H9 (cell line): ENCODE data around the gene PEPD. TPM values are rescaled to one million over a fixed set of nuclear protein-coding genes. Genes with fewer than 3 reads are reported as not detected.

ENCODE experiments used
- DNase-seq: peaks from one replicate; pipeline ENCODE4 v3.0.0-alpha.2; 2017
- H2AFZ ChIP-seq: one replicate; pipeline ENCODE4 v1.6.1; 2013; ENCODE audit warnings: mild to moderate bottlenecking, low read length, control low read depth, moderate library complexity
- H2AK5ac ChIP-seq: 2 replicates; pipeline ENCODE4 v1.6.1; 2013; ENCODE audit warnings: low read length, control low read depth, mixed read lengths; ENCODE audit not compliant: insufficient read length
- H2BK120ac ChIP-seq: one replicate; pipeline ENCODE4 v1.6.1; 2013; ENCODE audit warnings: low read depth, mild to moderate bottlenecking, low read length, control low read depth, inconsistent platforms; ENCODE audit not compliant: poor library complexity, severe bottlenecking
- H2BK12ac ChIP-seq: 2 replicates; pipeline ENCODE4 v1.6.1; 2013; ENCODE audit warnings: low read length, control low read depth, mixed read lengths, low read depth; ENCODE audit not compliant: insufficient read length
- H2BK15ac ChIP-seq: 2 replicates; pipeline ENCODE4 v1.6.1; 2013; ENCODE audit warnings: low read depth, low read length, control low read depth
- H2BK20ac ChIP-seq: one replicate; pipeline ENCODE4 v1.6.1; 2013; ENCODE audit warnings: low read depth, mild to moderate bottlenecking, low read length, control low read depth, inconsistent platforms; ENCODE audit not compliant: poor library complexity, severe bottlenecking
- H2BK5ac ChIP-seq: 2 replicates; pipeline ENCODE4 v1.6.1; 2013; ENCODE audit warnings: low read length, control low read depth, mixed read lengths; ENCODE audit not compliant: insufficient read length
- H3K14ac ChIP-seq: 2 replicates; pipeline ENCODE4 v1.6.1; 2013; ENCODE audit warnings: low read length, control low read depth; ENCODE audit not compliant: insufficient read depth
- H3K18ac ChIP-seq: 2 replicates; pipeline ENCODE4 v1.6.1; 2013; ENCODE audit warnings: low read depth, mild to moderate bottlenecking, mixed read lengths, low read length, control low read depth; ENCODE audit not compliant: insufficient read length
- H3K23ac ChIP-seq: 2 replicates; pipeline ENCODE4 v1.6.1; 2013; ENCODE audit warnings: low read length, control low read depth, mixed read lengths, low read depth; ENCODE audit not compliant: insufficient read length
- H3K23me2 ChIP-seq: 2 replicates; pipeline ENCODE4 v1.6.1; 2013; ENCODE audit warnings: low read depth, mild to moderate bottlenecking, mixed read lengths, low read length, control low read depth; ENCODE audit not compliant: insufficient read length, poor library complexity, severe bottlenecking
- H3K27ac ChIP-seq: 2 replicates; pipeline ENCODE4 v1.5.1; 2013; ENCODE audit warnings: low read length, control low read depth, mixed read lengths, low read depth; ENCODE audit not compliant: insufficient read length
- H3K27me3 ChIP-seq: 2 replicates; pipeline ENCODE4 v1.6.1; 2013; ENCODE audit warnings: low read length, control low read depth, inconsistent platforms; ENCODE audit not compliant: insufficient read depth
- H3K4ac ChIP-seq: 2 replicates; pipeline ENCODE4 v1.6.1; 2013; ENCODE audit warnings: low read depth, mild to moderate bottlenecking, control low read depth, inconsistent platforms, low read length, moderate library complexity
- H3K4me1 ChIP-seq: 2 replicates; pipeline ENCODE4 v1.6.1; 2013; ENCODE audit warnings: low read length, control low read depth, inconsistent platforms; ENCODE audit not compliant: insufficient read depth
- H3K4me2 ChIP-seq: 2 replicates; pipeline ENCODE4 v1.6.1; 2013; ENCODE audit warnings: low read length, control low read depth, mixed read lengths; ENCODE audit not compliant: insufficient read length, insufficient read depth
- H3K56ac ChIP-seq: 2 replicates; pipeline ENCODE4 v1.6.1; 2013; ENCODE audit warnings: low read depth, mild to moderate bottlenecking, mixed read lengths, low read length, control low read depth; ENCODE audit not compliant: insufficient read length
- H3K79me1 ChIP-seq: 2 replicates; pipeline ENCODE4 v1.6.1; 2013; ENCODE audit warnings: low read depth, mild to moderate bottlenecking, moderate library complexity, low read length, control low read depth, inconsistent platforms; ENCODE audit not compliant: insufficient read depth, poor library complexity, severe bottlenecking
- H3K79me2 ChIP-seq: 2 replicates; pipeline ENCODE4 v1.6.1; 2013; ENCODE audit warnings: low read length, control low read depth, inconsistent platforms; ENCODE audit not compliant: insufficient read depth
- H3K9ac ChIP-seq: 2 replicates; pipeline ENCODE4 v1.6.1; 2013; ENCODE audit warnings: low read length, control low read depth, mixed read lengths; ENCODE audit not compliant: insufficient read length; ENCODE audit errors: extremely low read depth
- H3K9me3 ChIP-seq: one replicate; pipeline ENCODE4 v1.6.1; 2013; ENCODE audit warnings: low read depth, low read length, inconsistent platforms; ENCODE audit not compliant: control insufficient read depth
- H3T11ph ChIP-seq: one replicate; pipeline ENCODE4 v1.6.1; 2013; ENCODE audit warnings: mild to moderate bottlenecking, low read length, control low read depth, inconsistent platforms
- H4K20me1 ChIP-seq: one replicate; pipeline ENCODE4 v1.6.1; 2013; ENCODE audit not compliant: control insufficient read depth, insufficient read length, insufficient read depth
- H4K5ac ChIP-seq: 2 replicates; pipeline ENCODE4 v1.6.1; 2013; ENCODE audit warnings: low read depth, mild to moderate bottlenecking, mixed read lengths, low read length, control low read depth; ENCODE audit not compliant: insufficient read length
- H4K8ac ChIP-seq: replicated peaks from 2 replicates; pipeline ENCODE4 v1.6.1; 2013; ENCODE audit warnings: low read length, control low read depth, mixed read lengths, low read depth; ENCODE audit not compliant: insufficient read length
- H4K91ac ChIP-seq: 2 replicates; pipeline ENCODE4 v1.6.1; 2013; ENCODE audit warnings: low read depth, mild to moderate bottlenecking, moderate library complexity, mixed read lengths, low read length, control low read depth; ENCODE audit not compliant: insufficient read length
- H3K27ac Mint-ChIP-seq, 3 experiments: 2 replicates in 2 of 3; 3 replicates in 1 of 3; pipeline ENCODE4 v1.8.0; 2020 to 2021; ENCODE audit warnings: mixed read lengths in 3 of 3, mild to moderate bottlenecking in 1 of 3, moderate library complexity in 1 of 3
- H3K27me3 Mint-ChIP-seq: 2 replicates; pipeline ENCODE4 v1.8.0; 2021; ENCODE audit warnings: low read depth, mild to moderate bottlenecking, moderate library complexity, mixed read lengths
- H3K36me3 Mint-ChIP-seq, 3 experiments: 2 replicates in 2 of 3; 3 replicates in 1 of 3; pipeline ENCODE4 v1.8.0; 2020 to 2021; ENCODE audit warnings: low read depth in 3 of 3, mixed read lengths in 3 of 3; ENCODE audit not compliant: insufficient read depth in 1 of 3
- H3K4me1 Mint-ChIP-seq, 2 experiments: 2 replicates each; pipeline ENCODE4 v1.8.0; 2020; ENCODE audit warnings: mixed read lengths in 2 of 2
- H3K4me3 Mint-ChIP-seq, 2 experiments: 2 replicates in 1 of 2; 3 replicates in 1 of 2; pipeline ENCODE4 v1.8.0; 2020 to 2021; ENCODE audit warnings: mild to moderate bottlenecking in 2 of 2, mixed read lengths in 2 of 2, moderate library complexity in 1 of 2
- H3K9me3 Mint-ChIP-seq, 2 experiments: 2 replicates in 1 of 2; 3 replicates in 1 of 2; pipeline ENCODE4 v1.8.0; 2020; ENCODE audit warnings: mild to moderate bottlenecking in 2 of 2, mixed read lengths in 2 of 2, moderate library complexity in 1 of 2
- WGBS: extraction: QIAGEN DNeasy Blood & Tissue Kit; methylation state at CpG from one replicate; pipeline ENCODE4 v1.1.7; 2013; ENCODE audit warnings: missing lambda C conversion rate, low lambda C conversion rate, mixed read lengths; ENCODE audit not compliant: insufficient read length; ENCODE audit errors: extremely low coverage; 5-methylcytosine and 5-hydroxymethylcytosine counted together
- total RNA-seq: library from RNA; stranded (reverse); gene quantifications from 2 replicates; pipeline ENCODE4 v1.2.1, GENCODE V29; 2021
- TF ChIP-seq, protein P1 (sequence below): fragments of 200-600 bp; sonication (generic); conservative IDR thresholded peaks from 3 replicates; pipeline ENCODE4 v1.8.0; 2021; ENCODE audit warnings: antibody characterized with exemption, mild to moderate bottlenecking

The PEPD gene
- total RNA-seq, 1 experiment from 2014 or later = 52.8 TPM

GRCh38 chr19:33499671-33500506 lies 21.7 kb downstream of the PEPD start:
- Histone ChIP-seq H4K20me1 (no peaks in the 10 kb centered on the region), H3K4ac (no peak overlapping the region), H2AFZ (no peak overlapping the region), H4K8ac (no peak overlapping the region), H4K91ac (no peak overlapping the region), H2BK12ac (no peak overlapping the region), H3K9me3 (no peaks in the 10 kb centered on the region), H3K27ac (no peak overlapping the region), H3K4me2 (no peak overlapping the region), H2AK5ac (no peak overlapping the region), H3K79me2 (no peaks in the 10 kb centered on the region), H2BK20ac (no peak overlapping the region), H4K5ac (no peak overlapping the region), H3K14ac (no peak overlapping the region), H2BK5ac (no peak overlapping the region), H3T11ph (no peak overlapping the region), H2BK15ac (no peak overlapping the region), H3K9ac (no peak overlapping the region), H3K23ac (no peak overlapping the region), H3K56ac (no peak overlapping the region), H2BK120ac (no peak overlapping the region), H3K79me1 (no peaks in the 10 kb centered on the region), H3K27me3 (no peaks in the 10 kb centered on the region), H3K18ac (no peak overlapping the region), H3K23me2 (no peaks in the 10 kb centered on the region), H3K4me1 (no peaks in the 10 kb centered on the region)
- Mint-ChIP-seq H3K36me3 (peaks cover 0 to 10% (median 4%) of the 10 kb centered on the region in 3 experiments; a peak in 4 of 7 replicates), H3K9me3 (no peaks in the 10 kb centered on the region), H3K27me3 (no peaks in the 10 kb centered on the region), H3K4me3 (no peak overlapping the region), H3K27ac (no peak overlapping the region), H3K4me1 (peaks cover 0 to 5% of the 10 kb centered on the region in 2 experiments; a peak in 3 of 4 replicates)
- TF ChIP-seq, protein P1, sequence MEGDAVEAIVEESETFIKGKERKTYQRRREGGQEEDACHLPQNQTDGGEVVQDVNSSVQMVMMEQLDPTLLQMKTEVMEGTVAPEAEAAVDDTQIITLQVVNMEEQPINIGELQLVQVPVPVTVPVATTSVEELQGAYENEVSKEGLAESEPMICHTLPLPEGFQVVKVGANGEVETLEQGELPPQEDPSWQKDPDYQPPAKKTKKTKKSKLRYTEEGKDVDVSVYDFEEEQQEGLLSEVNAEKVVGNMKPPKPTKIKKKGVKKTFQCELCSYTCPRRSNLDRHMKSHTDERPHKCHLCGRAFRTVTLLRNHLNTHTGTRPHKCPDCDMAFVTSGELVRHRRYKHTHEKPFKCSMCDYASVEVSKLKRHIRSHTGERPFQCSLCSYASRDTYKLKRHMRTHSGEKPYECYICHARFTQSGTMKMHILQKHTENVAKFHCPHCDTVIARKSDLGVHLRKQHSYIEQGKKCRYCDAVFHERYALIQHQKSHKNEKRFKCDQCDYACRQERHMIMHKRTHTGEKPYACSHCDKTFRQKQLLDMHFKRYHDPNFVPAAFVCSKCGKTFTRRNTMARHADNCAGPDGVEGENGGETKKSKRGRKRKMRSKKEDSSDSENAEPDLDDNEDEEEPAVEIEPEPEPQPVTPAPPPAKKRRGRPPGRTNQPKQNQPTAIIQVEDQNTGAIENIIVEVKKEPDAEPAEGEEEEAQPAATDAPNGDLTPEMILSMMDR = no peak
- WGBS = no CpG with 5 or more reads among the region's 13 CpGs
- DNase-seq = no peak
